ENCODE results near the gene IDH1. TPM values are rescaled to one million over a fixed set of nuclear protein-coding genes. Genes with fewer than 3 reads are reported as not detected.

IDH1 gene
- total and polyA plus RNA-seq, 10 of the 15 experiments (the other 5 are each of a cell fraction or from before 2014, with no cell fraction given) = 39.0 to 114 (median 55.0) TPM

- RAD21 ChIA-PET (ENCODE audit: unreplicated experiment) = no interaction called here
- Histone ChIP-seq H3K4me1 (ENCODE audit: control insufficient read depth, insufficient read depth, low read length) (no peaks in the 10 kb centered on the region), H4K20me1 (ENCODE audit: control insufficient read depth, insufficient read depth) (no peaks in the 10 kb centered on the region), H3K27ac (ENCODE audit: control insufficient read depth, insufficient read depth) (no peak overlapping the region), H3K4me3 (no peak overlapping the region), H3K27me3 (replicated peaks in 1 of 2; ENCODE audit: control insufficient read depth in 2 of 2, insufficient read depth in 2 of 2, low read length in 1 of 2) (no peaks in the 10 kb centered on the region), H3K9ac (ENCODE audit: control insufficient read depth, insufficient read depth, low read length) (no peak overlapping the region), H2AFZ (ENCODE audit: control insufficient read depth, low read depth, low read length) (no peak overlapping the region), H3K9me3 (replicated peaks; ENCODE audit: control insufficient read depth, insufficient read depth, low read length) (no peaks in the 10 kb centered on the region), H3K36me3 (ENCODE audit: control insufficient read depth in 2 of 2, insufficient read depth in 2 of 2, low read length in 1 of 2) (no peaks in the 10 kb centered on the region), H3K79me2 (ENCODE audit: control insufficient read depth, insufficient read depth, low read length) (no peaks in the 10 kb centered on the region), H3K4me2 (ENCODE audit: control insufficient read depth, insufficient read depth) (no peak overlapping the region)
- BruUV-seq (replicated peaks) = no TSS peak
- SMC1A ChIA-PET (ENCODE audit: uncharacterized antibody, unreplicated experiment) = interaction anchor here (1.0 kb wide), 1 partner anchor 33 kb away, joined by 3 read pairs; no protein-coding TSS in a partner anchor
- WGBS (ENCODE audit: insufficient coverage, insufficient replicate concordance, low lambda C conversion rate, missing lambda C conversion rate) = 8% methylated on average over 3 of the region's 3 CpGs
- CTCF ChIA-PET = no interaction called here
- ATAC-seq = no peak
- in situ Hi-C loops (cut with MboI) (no loop called here), intact Hi-C loops (cut with micrococcal nuclease; ENCODE audit: unreplicated experiment) (no loop called here)
- DNase-seq (ENCODE audit: low read depth, low spot score) = no peak
- TF ChIP-seq SMC3 (IDR thresholded peaks at IDR 0.05; ENCODE audit: borderline replicate concordance, low read length) (no peak), NFYB (IDR thresholded peaks at IDR 0.05; ENCODE audit: insufficient read depth, low read depth, low read length) (no peak), CEBPB (IDR thresholded peaks at IDR 0.05; ENCODE audit: borderline replicate concordance in 1 of 2, low read depth in 2 of 2, low read length in 2 of 2) (no peak), WRNIP1 (IDR thresholded peaks at IDR 0.05; ENCODE audit: borderline replicate concordance, low read depth, low read length) (no peak), SRF (IDR thresholded peaks at IDR 0.05; ENCODE audit: low read depth in 2 of 2, low read length in 2 of 2) (no peak), KAT2A (conservative IDR thresholded peaks at IDR 0.05; ENCODE audit: control insufficient read depth, low read depth, low read length) (no peak), TCF3 (IDR thresholded peaks at IDR 0.05; ENCODE audit: borderline replicate concordance, insufficient read depth, low read depth, low read length) (no peak), IKZF2 (IDR thresholded peaks at IDR 0.05) (no peak), CEBPZ (IDR thresholded peaks at IDR 0.05; ENCODE audit: low read depth, low read length) (no peak), ZNF207 (IDR thresholded peaks at IDR 0.05; ENCODE audit: borderline replicate concordance) (no peak), PRDM15 (CRISPR knock-in tag; IDR thresholded peaks at IDR 0.05) (no peak)
- POLR2A ChIA-PET = no interaction called here
- no peak for FAIRE-seq
Measured at GRCh38 chr2:208207769-208208168, 47.1 kb downstream of the IDH1 start.
